A673 (cell line): ENCODE results near the gene TBC1D2.

ENCODE experiments used
- EZH2 ChIP-seq: fragments of 200-600 bp; sonication (generic); IDR thresholded peaks from 2 replicates; pipeline ENCODE4 v1.6.1; 2017; ENCODE audit warnings: borderline replicate concordance, low read depth, mild to moderate bottlenecking, mixed read lengths, antibody characterized with exemption, low read length; ENCODE audit not compliant: poor library complexity, severe bottlenecking
- TF ChIP-seq, protein P1 (sequence below): fragments of 300-800, 200-600 bp; sonication (generic); conservative IDR thresholded peaks from 2 replicates; pipeline ENCODE4 v1.5.1; 2017; ENCODE audit warnings: low read depth, mild to moderate bottlenecking, antibody characterized with exemption, low read length, moderate library complexity, mixed read lengths

GRCh38 chr9:98225015-98225442, 30.4 kb downstream of the TBC1D2 start:
- TF ChIP-seq, protein P1, sequence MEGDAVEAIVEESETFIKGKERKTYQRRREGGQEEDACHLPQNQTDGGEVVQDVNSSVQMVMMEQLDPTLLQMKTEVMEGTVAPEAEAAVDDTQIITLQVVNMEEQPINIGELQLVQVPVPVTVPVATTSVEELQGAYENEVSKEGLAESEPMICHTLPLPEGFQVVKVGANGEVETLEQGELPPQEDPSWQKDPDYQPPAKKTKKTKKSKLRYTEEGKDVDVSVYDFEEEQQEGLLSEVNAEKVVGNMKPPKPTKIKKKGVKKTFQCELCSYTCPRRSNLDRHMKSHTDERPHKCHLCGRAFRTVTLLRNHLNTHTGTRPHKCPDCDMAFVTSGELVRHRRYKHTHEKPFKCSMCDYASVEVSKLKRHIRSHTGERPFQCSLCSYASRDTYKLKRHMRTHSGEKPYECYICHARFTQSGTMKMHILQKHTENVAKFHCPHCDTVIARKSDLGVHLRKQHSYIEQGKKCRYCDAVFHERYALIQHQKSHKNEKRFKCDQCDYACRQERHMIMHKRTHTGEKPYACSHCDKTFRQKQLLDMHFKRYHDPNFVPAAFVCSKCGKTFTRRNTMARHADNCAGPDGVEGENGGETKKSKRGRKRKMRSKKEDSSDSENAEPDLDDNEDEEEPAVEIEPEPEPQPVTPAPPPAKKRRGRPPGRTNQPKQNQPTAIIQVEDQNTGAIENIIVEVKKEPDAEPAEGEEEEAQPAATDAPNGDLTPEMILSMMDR = no peak
- TF ChIP-seq EZH2 = no peak
